MCF 10A (cell line): ENCODE measurements around the gene SLC23A3. TPM values are rescaled to one million over a fixed set of nuclear protein-coding genes. Genes with fewer than 3 reads are reported as not detected.

Source experiments
- BruUV-seq: library from RNA; stranded (reverse); fragments of 400-500 nt; replicated peaks from 2 replicates; lab custom pipeline; 2021; lab: Mats Ljungman, UMichigan
- CTCF ChIA-PET: fragments of 300-600 bp; sonication (Branson Sonifier 250); formaldehyde crosslinking; extraction: SDS; loops from one replicate; lab custom pipeline; 2021; ENCODE audit warnings: antibody characterized with exemption, inconsistent platforms; lab: Yijun Ruan, JAX
- POLR2A ChIA-PET: fragments of 300-600, 350-650 bp; sonication (Branson Sonifier 250); formaldehyde crosslinking; extraction: SDS; loops from one replicate; lab custom pipeline; 2020; ENCODE audit warnings: antibody characterized with exemption, inconsistent platforms; lab: Yijun Ruan, JAX
- DNase-seq: peaks from one replicate; pipeline ENCODE4 v3.0.0-alpha.2; 2018; ENCODE audit not compliant: unreplicated experiment
- H3K27ac Mint-ChIP-seq: one replicate; pipeline ENCODE4 v1.8.0; 2022; ENCODE audit warnings: mild to moderate bottlenecking, low read depth, mixed read lengths; ENCODE audit not compliant: unreplicated experiment
- H3K27me3 Mint-ChIP-seq: one replicate; pipeline ENCODE4 v1.8.0; 2022; ENCODE audit warnings: mixed read lengths; ENCODE audit not compliant: insufficient read depth, unreplicated experiment
- H3K36me3 Mint-ChIP-seq: one replicate; pipeline ENCODE4 v1.8.0; 2022; ENCODE audit warnings: mild to moderate bottlenecking, moderate library complexity, mixed read lengths; ENCODE audit not compliant: insufficient read depth, unreplicated experiment
- H3K4me1 Mint-ChIP-seq: one replicate; pipeline ENCODE4 v1.8.0; 2022; ENCODE audit warnings: mixed read lengths; ENCODE audit not compliant: insufficient read depth, unreplicated experiment
- H3K4me3 Mint-ChIP-seq: one replicate; pipeline ENCODE4 v1.8.0; 2022; ENCODE audit warnings: mild to moderate bottlenecking, moderate library complexity, mixed read lengths; ENCODE audit not compliant: unreplicated experiment
- H3K9me3 Mint-ChIP-seq: one replicate; pipeline ENCODE4 v1.8.0; 2022; ENCODE audit warnings: mixed read lengths; ENCODE audit not compliant: unreplicated experiment
- CTCF ChIP-seq: fragments of 200-600 bp; IDR thresholded peaks from one replicate; pipeline ENCODE4 v1.8.0; 2022; ENCODE audit warnings: antibody characterized with exemption, mild to moderate bottlenecking; ENCODE audit not compliant: unreplicated experiment
- intact Hi-C: fragments of 100-400 bp; cut with micrococcal nuclease; formaldehyde crosslinking; loops from 2 replicates; pipeline ENCODE4 v1.14.1; 2022
- total RNA-seq: library from RNA; stranded (reverse); gene quantifications from 2 replicates; pipeline ENCODE4 v1.2.3, GENCODE V29; 2022

SLC23A3 gene
- total RNA-seq, 1 experiment from 2014 or later = 1.7 TPM

GRCh38 chr2:219172231-219173154, 2.7 kb upstream of the SLC23A3 start:
- DNase-seq = no peak
- intact Hi-C loops = no loop called here
- no peak for TF ChIP-seq CTCF
- CTCF ChIA-PET = interaction anchor here (0.6 to 9.3 kb wide), 20 partner anchors 8 to 429 kb away, joined by 3 to 82 read pairs (median 4); partner anchors contain the start of genes GLB1L, NHEJ1 and STK16
- H3K27me3 Mint-ChIP-seq = no peaks in the 10 kb centered on the region
- POLR2A ChIA-PET = interaction anchor here (1.4 to 2.2 kb wide), 2 partner anchors 45 to 57 kb away, joined by 3 to 11 read pairs; partner anchors contain the start of genes ANKZF1 and ATG9A
- no peak overlapping the region for H3K27ac Mint-ChIP-seq
- no peak overlapping the region for H3K4me3 Mint-ChIP-seq
- BruUV-seq = no TSS peak
- H3K4me1 Mint-ChIP-seq = peaks cover 8% of the 10 kb centered on the region
- H3K9me3 Mint-ChIP-seq = no peaks in the 10 kb centered on the region
- H3K36me3 Mint-ChIP-seq = peaks cover 33% of the 10 kb centered on the region

GRCh38 chr2:219171231-219171651, 1.4 kb upstream of the SLC23A3 start:
- no peak overlapping the region for H3K27ac Mint-ChIP-seq

GRCh38 chr2:219168932-219169331, 897 bp downstream of the SLC23A3 start:
- no TSS peak for BruUV-seq
- CTCF ChIA-PET = interaction anchor here (2.2 to 9.3 kb wide), 3 partner anchors 10 to 130 kb away, joined by 11 to 82 read pairs (median 69); partner anchors contain the start of gene NHEJ1
- no peak overlapping the region for H3K4me3 Mint-ChIP-seq

More at GRCh38 chr2:219171231-219171651, 1.4 kb upstream of the SLC23A3 start:
- intact Hi-C loops = loop anchor here (1.0 to 2.0 kb wide), 2 partner anchors 124 to 127 kb away; no protein-coding TSS in a partner anchor
- POLR2A ChIA-PET = interaction anchor here (0.7 to 2.2 kb wide), 7 partner anchors 12 to 216 kb away, joined by 3 to 11 read pairs (median 3); partner anchors contain the start of genes ANKZF1, ATG9A and TUBA4B
- CTCF ChIA-PET = interaction anchor here (0.5 to 9.3 kb wide), 17 partner anchors 11 to 359 kb away, joined by 3 to 82 read pairs (median 5); partner anchors contain the start of genes DNAJB2, GLB1L, NHEJ1 and STK16
- peaks cover 28% of the 10 kb centered on the region for H3K36me3 Mint-ChIP-seq
- H3K4me1 Mint-ChIP-seq = peaks cover 8% of the 10 kb centered on the region
- peak; percentile 57 for DNase-seq
- TF ChIP-seq CTCF = peak; percentile 59
- no peaks in the 10 kb centered on the region for H3K9me3 Mint-ChIP-seq
- no TSS peak for BruUV-seq
- no peaks in the 10 kb centered on the region for H3K27me3 Mint-ChIP-seq
- H3K4me3 Mint-ChIP-seq = no peak overlapping the region

More at GRCh38 chr2:219168932-219169331, 897 bp downstream of the SLC23A3 start:
- TF ChIP-seq CTCF = no peak
- Mint-ChIP-seq H3K9me3 (no peaks in the 10 kb centered on the region), H3K27ac (no peak overlapping the region), H3K36me3 (peaks cover 14% of the 10 kb centered on the region), H3K4me1 (peaks cover 8% of the 10 kb centered on the region), H3K27me3 (no peaks in the 10 kb centered on the region)
- intact Hi-C loops = no loop called here
- POLR2A ChIA-PET = no interaction called here
- no peak for DNase-seq
